Measurements from ENCODE around the gene COL19A1. TPM values are rescaled to one million over a fixed set of nuclear protein-coding genes. Genes with fewer than 3 reads are reported as not detected.

COL19A1 gene
- polyA plus RNA-seq, 3 donors from 2014 or later = not detected

- Mint-ChIP-seq H3K4me1 (no peaks in the 10 kb centered on the region), H3K27ac (no peak overlapping the region), H3K36me3 (no peaks in the 10 kb centered on the region), H3K27me3 (ENCODE audit: low read depth in 3 of 3) (peaks cover 0 to 2% (median 0%) of the 10 kb centered on the region in 3 donors), H3K4me3 (no peak overlapping the region), H3K9me3 (peaks cover 0 to 8% (median 3%) of the 10 kb centered on the region in 6 donors)
- DNase-seq = no peak
These were observed 175.1 kb downstream of the COL19A1 start for GRCh38 chr6:70041411-70041810.

GRCh38 chr6:70045413-70045812, 179.1 kb downstream of the COL19A1 start:
- Mint-ChIP-seq H3K4me3 (no peak overlapping the region), H3K9me3 (peaks cover 0 to 8% (median 3%) of the 10 kb centered on the region in 6 donors), H3K36me3 (no peaks in the 10 kb centered on the region), H3K27me3 (ENCODE audit: low read depth in 3 of 3) (peaks cover 0 to 2% (median 0%) of the 10 kb centered on the region in 3 donors), H3K27ac (no peak overlapping the region), H3K4me1 (no peaks in the 10 kb centered on the region)
- DNase-seq = no peak

DNA sequence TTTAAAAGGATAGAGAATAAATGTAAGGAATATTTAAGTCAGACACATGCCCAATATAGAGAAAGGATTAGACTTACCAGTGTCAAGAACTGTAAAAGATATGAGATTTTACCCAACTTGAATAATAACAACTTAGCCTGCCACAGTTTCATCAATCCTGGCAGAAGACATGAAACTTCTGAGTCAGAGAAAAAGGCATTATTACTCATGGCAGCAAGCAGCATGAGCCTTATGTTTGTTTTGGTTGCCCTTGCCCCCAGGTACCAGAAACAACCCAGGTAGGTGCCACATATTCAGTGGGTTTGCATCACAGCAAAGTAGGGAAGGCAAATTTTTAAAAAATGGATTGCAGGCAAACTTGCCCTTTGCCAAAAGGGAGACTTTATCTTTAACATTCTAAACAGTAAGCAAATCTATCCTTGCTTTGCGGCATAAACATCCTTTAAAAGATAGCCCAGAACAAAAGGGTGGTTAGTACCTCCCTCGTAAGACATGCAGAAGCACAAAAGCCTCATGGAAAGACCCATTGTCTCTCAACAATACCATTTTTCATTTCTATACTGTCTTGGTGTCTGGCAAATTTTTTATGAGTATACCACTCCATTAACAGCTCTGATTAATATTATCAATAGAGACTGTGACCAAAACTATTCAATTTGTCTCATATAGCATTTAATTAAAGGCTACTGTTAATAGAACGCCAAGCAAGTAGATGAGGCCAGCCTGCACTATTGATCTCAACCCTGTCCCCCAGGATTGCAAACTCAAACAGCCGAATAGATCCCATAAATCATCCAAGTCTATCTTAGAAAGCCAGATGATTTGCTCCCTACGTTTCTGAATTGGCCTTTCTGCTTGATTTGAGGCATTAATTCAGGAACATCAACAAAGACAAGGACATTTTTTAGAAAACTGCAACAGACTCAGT, 185.1 kb downstream of the COL19A1 start:
- Mint-ChIP-seq H3K27me3 (ENCODE audit: low read depth in 3 of 3) (no peaks in the 10 kb centered on the region), H3K27ac (no peak overlapping the region)

GRCh38 chr6:70059039-70059719, 192.8 kb downstream of the COL19A1 start:
- no peak overlapping the region for H3K4me3 Mint-ChIP-seq
- H3K36me3 Mint-ChIP-seq = no peaks in the 10 kb centered on the region
- DNase-seq = no peak
- no peak overlapping the region for H3K27ac Mint-ChIP-seq
- no peaks in the 10 kb centered on the region for H3K4me1 Mint-ChIP-seq
- H3K9me3 Mint-ChIP-seq = peaks cover 0 to 17% (median 4%) of the 10 kb centered on the region in 6 donors
- H3K27me3 Mint-ChIP-seq (ENCODE audit: low read depth in 3 of 3) = peaks cover 0 to 2% (median 0%) of the 10 kb centered on the region in 3 donors

More for the DNA sequence above, 185.1 kb downstream of the COL19A1 start:
- no peaks in the 10 kb centered on the region for H3K36me3 Mint-ChIP-seq
- no peak for DNase-seq
- H3K4me1 Mint-ChIP-seq = no peaks in the 10 kb centered on the region
- peaks cover 0 to 12% (median 4%) of the 10 kb centered on the region in 6 donors for H3K9me3 Mint-ChIP-seq
- no peak overlapping the region for H3K4me3 Mint-ChIP-seq

DNA sequence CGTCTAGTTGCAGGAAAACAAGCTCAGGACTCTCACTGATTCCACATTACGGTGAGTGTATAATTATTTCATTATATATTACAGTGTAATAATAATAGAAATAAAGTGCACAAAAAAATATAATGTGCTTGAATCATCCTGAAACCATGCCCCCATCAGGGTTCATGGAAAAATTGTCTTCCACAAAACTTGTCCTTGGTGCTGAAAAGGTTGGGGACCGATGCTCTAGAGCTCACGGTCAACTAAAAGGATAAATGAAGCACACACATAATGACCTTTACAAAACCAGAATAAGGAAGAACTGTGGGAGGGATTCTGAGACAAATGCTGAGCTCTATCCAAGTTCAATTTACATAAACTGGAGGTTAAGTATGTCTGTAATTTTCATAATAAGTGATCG, 194.3 kb downstream of the COL19A1 start:
- peaks cover 0 to 17% (median 3%) of the 10 kb centered on the region in 6 donors for H3K9me3 Mint-ChIP-seq
- peaks cover 0 to 2% (median 0%) of the 10 kb centered on the region in 3 donors for H3K27me3 Mint-ChIP-seq (ENCODE audit: low read depth in 3 of 3)
- no peak for DNase-seq
- no peaks in the 10 kb centered on the region for H3K4me1 Mint-ChIP-seq
- H3K36me3 Mint-ChIP-seq = no peaks in the 10 kb centered on the region
- no peak overlapping the region for H3K4me3 Mint-ChIP-seq
- H3K27ac Mint-ChIP-seq = no peak overlapping the region

DNA sequence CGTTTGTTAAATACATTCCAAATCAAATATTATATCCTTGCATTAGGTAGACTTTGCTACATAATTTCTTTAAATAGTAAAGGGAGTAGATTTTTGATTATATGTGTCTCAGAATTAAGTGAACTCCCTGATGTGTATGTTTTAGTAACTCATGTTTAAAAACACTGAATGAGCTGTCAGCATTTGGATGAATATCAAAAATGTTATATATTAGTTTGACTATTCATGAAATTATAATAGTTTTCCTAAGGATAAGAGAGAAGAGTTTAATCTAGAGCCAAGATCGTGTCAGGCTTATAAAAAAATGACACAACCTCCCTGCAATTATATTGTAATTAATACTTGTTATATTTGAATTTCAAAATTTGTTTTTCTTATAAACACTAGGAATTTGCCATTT, 195.2 kb downstream of the COL19A1 start:
- Mint-ChIP-seq H3K36me3 (no peaks in the 10 kb centered on the region), H3K9me3 (peaks cover 0 to 11% (median under 1%) of the 10 kb centered on the region in 6 donors), H3K27ac (no peak overlapping the region), H3K27me3 (ENCODE audit: low read depth in 3 of 3) (peaks cover 0 to 2% (median 0%) of the 10 kb centered on the region in 3 donors), H3K4me3 (no peak overlapping the region), H3K4me1 (no peaks in the 10 kb centered on the region)
- no peak for DNase-seq

- H3K9me3 Mint-ChIP-seq = peaks cover 0 to 10% (median under 1%) of the 10 kb centered on the region in 6 donors
- H3K4me1 Mint-ChIP-seq = no peaks in the 10 kb centered on the region
- H3K27ac Mint-ChIP-seq = no peak overlapping the region
- DNase-seq = no peak
- H3K4me3 Mint-ChIP-seq = no peak overlapping the region
- H3K36me3 Mint-ChIP-seq = no peaks in the 10 kb centered on the region
- H3K27me3 Mint-ChIP-seq (ENCODE audit: low read depth in 3 of 3) = peaks cover 0 to 2% (median 0%) of the 10 kb centered on the region in 3 donors
These were observed 195.7 kb downstream of the COL19A1 start for GRCh38 chr6:70062010-70062409.

DNA sequence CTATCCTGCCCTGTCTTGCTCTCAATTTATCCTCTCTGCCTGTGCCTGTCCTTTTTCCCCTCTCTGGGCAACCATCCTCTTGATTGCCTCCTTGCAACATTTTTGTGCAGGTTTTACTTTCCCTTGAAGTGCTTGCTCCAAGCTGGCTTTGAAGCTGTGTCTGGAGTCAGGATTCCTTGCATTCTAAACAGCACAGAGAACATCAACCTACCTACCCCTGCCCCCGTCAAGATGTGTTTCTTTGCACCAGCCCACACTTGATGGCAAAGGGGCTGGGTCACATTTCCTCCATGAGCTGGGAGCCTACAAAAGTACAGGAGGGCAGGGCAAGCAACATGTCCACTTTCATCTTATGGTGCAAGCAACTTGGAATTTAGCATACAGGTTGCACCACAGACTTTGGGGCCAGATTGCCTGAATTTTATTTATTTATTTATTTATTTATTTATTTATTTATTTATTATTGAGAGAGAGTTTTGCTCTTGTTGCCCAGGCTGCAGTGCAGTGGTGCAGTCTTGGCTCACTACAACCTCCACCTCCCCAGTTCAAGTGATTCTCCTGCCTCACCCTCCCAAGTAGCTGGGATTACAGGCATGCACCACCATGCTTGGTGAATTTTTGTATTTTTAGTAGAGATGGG, 206.3 kb downstream of the COL19A1 start:
- Mint-ChIP-seq H3K4me1 (no peaks in the 10 kb centered on the region), H3K27me3 (ENCODE audit: low read depth in 3 of 3) (peaks cover 0 to 5% (median 2%) of the 10 kb centered on the region in 3 donors), H3K36me3 (no peaks in the 10 kb centered on the region), H3K9me3 (peaks cover 0 to 11% (median 3%) of the 10 kb centered on the region in 6 donors), H3K27ac (no peak overlapping the region), H3K4me3 (no peak overlapping the region)
- DNase-seq = no peak

- H3K4me1 Mint-ChIP-seq = no peaks in the 10 kb centered on the region
- H3K36me3 Mint-ChIP-seq = no peaks in the 10 kb centered on the region
These were observed 207.3 kb downstream of the COL19A1 start for GRCh38 chr6:70073637-70074036.

GRCh38 chr6:70079241-70079640, 212.9 kb downstream of the COL19A1 start:
- Mint-ChIP-seq H3K9me3 (peaks cover 0 to 9% (median 0%) of the 10 kb centered on the region in 6 donors), H3K27ac (no peak overlapping the region), H3K4me1 (no peaks in the 10 kb centered on the region), H3K36me3 (no peaks in the 10 kb centered on the region), H3K4me3 (no peak overlapping the region), H3K27me3 (ENCODE audit: low read depth in 3 of 3) (peaks cover 0 to 2% (median 0%) of the 10 kb centered on the region in 3 donors)
- no peak for DNase-seq

More at GRCh38 chr6:70073637-70074036, 207.3 kb downstream of the COL19A1 start:
- no peak overlapping the region for H3K27ac Mint-ChIP-seq
- no peak overlapping the region for H3K4me3 Mint-ChIP-seq
- peaks cover 0 to 11% (median 4%) of the 10 kb centered on the region in 6 donors for H3K9me3 Mint-ChIP-seq
- DNase-seq = no peak
- H3K27me3 Mint-ChIP-seq (ENCODE audit: low read depth in 3 of 3) = peaks cover 0 to 5% (median 2%) of the 10 kb centered on the region in 3 donors

DNA sequence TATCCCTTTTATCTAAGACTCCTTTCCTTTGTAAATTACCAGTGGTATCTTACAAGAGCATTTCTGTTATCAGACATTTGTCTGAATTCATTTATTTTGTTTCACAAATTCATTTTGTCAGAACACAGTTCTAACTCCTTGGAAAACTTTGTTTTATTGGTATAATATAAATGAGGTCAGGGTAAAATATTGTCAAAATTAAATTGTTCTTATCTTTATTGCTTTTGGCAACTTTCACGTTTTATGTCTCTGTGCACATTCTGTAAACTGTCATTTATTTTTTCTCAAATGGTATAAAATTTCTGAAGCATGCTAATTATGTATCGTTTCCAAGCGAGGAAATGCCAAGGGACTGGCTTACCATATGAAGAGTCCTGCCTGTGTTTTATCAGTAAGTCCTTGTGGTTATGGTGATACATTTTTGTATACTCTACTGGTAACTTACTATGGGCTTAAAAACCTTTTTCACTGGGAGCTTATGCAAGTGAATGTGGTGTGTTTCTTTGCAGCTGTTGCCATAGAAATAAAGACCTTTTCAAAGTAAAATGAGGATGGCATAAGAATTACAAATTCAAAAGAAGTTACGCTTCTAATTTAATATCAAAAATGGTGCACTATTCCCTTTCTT, 214.2 kb downstream of the COL19A1 start:
- H3K36me3 Mint-ChIP-seq = no peaks in the 10 kb centered on the region
- no peak for DNase-seq
- H3K9me3 Mint-ChIP-seq = peaks cover 0 to 11% (median 0%) of the 10 kb centered on the region in 6 donors

GRCh38 chr6:70082830-70083229, 216.5 kb downstream of the COL19A1 start:
- no peak for DNase-seq
- Mint-ChIP-seq H3K9me3 (peaks cover 0 to 11% (median under 1%) of the 10 kb centered on the region in 6 donors), H3K4me3 (no peak overlapping the region), H3K27me3 (ENCODE audit: low read depth in 3 of 3) (no peaks in the 10 kb centered on the region), H3K36me3 (no peaks in the 10 kb centered on the region), H3K27ac (no peak overlapping the region), H3K4me1 (no peaks in the 10 kb centered on the region)

More for the DNA sequence above, 214.2 kb downstream of the COL19A1 start:
- Mint-ChIP-seq H3K4me1 (no peaks in the 10 kb centered on the region), H3K27me3 (ENCODE audit: low read depth in 3 of 3) (no peaks in the 10 kb centered on the region), H3K4me3 (no peak overlapping the region), H3K27ac (no peak overlapping the region)

GRCh38 chr6:70086806-70087205, 220.4 kb downstream of the COL19A1 start:
- Mint-ChIP-seq H3K9me3 (peaks cover 0 to 5% (median under 1%) of the 10 kb centered on the region in 6 donors), H3K27me3 (ENCODE audit: low read depth in 3 of 3) (no peaks in the 10 kb centered on the region), H3K36me3 (no peaks in the 10 kb centered on the region), H3K27ac (no peak overlapping the region), H3K4me1 (no peaks in the 10 kb centered on the region), H3K4me3 (no peak overlapping the region)
- DNase-seq = no peak
